Spinal cord (tissue), 10 donors: ENCODE measurements around the gene ARSI. TPM values are rescaled to one million over a fixed set of nuclear protein-coding genes. Genes with fewer than 3 reads are reported as not detected.

ENCODE experiments used
- DNase-seq, 6 donors: peaks; one replicate each; pipeline versions ENCODE4 v3.0.0 to v3.0.0-alpha.2; 2013 to 2015; ENCODE audit warnings: low spot score in 6 of 6, low read depth in 4 of 6
- H3K27ac ChIP-seq: one replicate; pipeline ENCODE4 v1.5.1; 2013; ENCODE audit warnings: low read depth, low read length, control low read depth
- H3K27me3 ChIP-seq: one replicate; pipeline ENCODE4 v1.6.1; 2013; ENCODE audit warnings: low read length; ENCODE audit not compliant: control insufficient read depth, insufficient read depth
- H3K36me3 ChIP-seq: one replicate; pipeline ENCODE4 v1.6.1; 2013; ENCODE audit warnings: low read length; ENCODE audit not compliant: control insufficient read depth, insufficient read depth
- H3K4me1 ChIP-seq: one replicate; pipeline ENCODE4 v1.6.1; 2013; ENCODE audit warnings: low read length; ENCODE audit not compliant: control insufficient read depth, insufficient read depth
- H3K4me3 ChIP-seq: one replicate; pipeline ENCODE4 v1.5.1; 2013; ENCODE audit warnings: low read depth, low read length, control low read depth
- H3K9me3 ChIP-seq: one replicate; pipeline ENCODE4 v1.6.1; 2013; ENCODE audit warnings: low read length; ENCODE audit not compliant: control insufficient read depth, insufficient read depth
- WGBS: methylation state at CpG from one replicate; pipeline ENCODE4 v1.1.5; 2013; ENCODE audit warnings: missing lambda C conversion rate; ENCODE audit not compliant: insufficient coverage; 5-methylcytosine and 5-hydroxymethylcytosine counted together
- polyA plus RNA-seq, 2 donors: library from polyadenylated mRNA; unstranded; fragments of 120-200 nt; gene quantifications; one replicate each; pipeline ENCODE4 v1.2.1, GENCODE V29; 2013; ENCODE audit not compliant: insufficient read length in 2 of 2
- total RNA-seq, 2 donors: library from RNA; depleted of rRNA in 1 of 2; stranded (reverse); fragments of 120-200 nt in 1 of 2; fragments of >200 nt in 1 of 2; gene quantifications; one replicate each; pipeline versions ENCODE4 v1.2.3 to v1.2.4, GENCODE V29; 2013 to 2014
- donor health status: healthy.

The ARSI gene
- total and polyA plus RNA-seq, 4 donors: 1.3 to 17.5 (median 5.2) TPM

DNA sequence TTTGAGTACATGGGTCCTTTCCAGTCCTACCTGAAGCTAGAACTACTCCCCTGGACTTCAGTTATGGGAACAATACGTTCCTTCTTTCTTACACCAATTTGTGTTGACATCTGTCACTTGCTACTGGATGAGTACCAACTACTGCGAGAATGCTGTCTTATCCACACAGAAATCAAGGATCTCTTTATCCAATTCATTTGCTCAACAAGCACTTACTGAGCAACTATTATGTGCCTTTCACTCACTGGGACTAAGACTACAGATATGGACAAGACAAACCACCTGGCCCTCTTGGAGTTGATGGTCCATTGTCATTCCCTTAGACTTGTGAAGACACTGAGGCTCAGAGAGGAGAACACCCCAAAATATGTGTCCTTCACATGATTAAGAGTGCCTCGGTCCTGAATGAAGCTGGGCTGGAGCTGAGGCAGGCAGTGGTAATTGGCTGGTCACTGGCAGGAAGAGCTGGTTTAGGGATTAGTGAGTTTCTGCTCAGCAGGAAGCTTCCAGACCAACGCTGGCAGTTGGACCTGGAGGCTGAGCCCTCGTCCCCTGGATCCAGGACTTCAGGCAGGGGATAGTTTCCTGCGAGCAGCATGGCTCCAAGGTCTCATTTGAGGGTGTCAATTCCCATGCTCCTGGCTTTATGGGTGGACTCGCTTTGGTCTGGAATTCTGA is 8.4 kb upstream of the ARSI start:
- WGBS: 76% methylated on average over 5 of the region's 7 CpGs
- H3K9me3 ChIP-seq: no peaks in the 10 kb centered on the region
- no peak overlapping the region for H3K27ac ChIP-seq
- no peak for DNase-seq
- peaks cover 29% of the 10 kb centered on the region for H3K4me1 ChIP-seq
- H3K36me3 ChIP-seq: no peaks in the 10 kb centered on the region
- H3K27me3 ChIP-seq: no peaks in the 10 kb centered on the region
- H3K4me3 ChIP-seq: no peak overlapping the region

DNA sequence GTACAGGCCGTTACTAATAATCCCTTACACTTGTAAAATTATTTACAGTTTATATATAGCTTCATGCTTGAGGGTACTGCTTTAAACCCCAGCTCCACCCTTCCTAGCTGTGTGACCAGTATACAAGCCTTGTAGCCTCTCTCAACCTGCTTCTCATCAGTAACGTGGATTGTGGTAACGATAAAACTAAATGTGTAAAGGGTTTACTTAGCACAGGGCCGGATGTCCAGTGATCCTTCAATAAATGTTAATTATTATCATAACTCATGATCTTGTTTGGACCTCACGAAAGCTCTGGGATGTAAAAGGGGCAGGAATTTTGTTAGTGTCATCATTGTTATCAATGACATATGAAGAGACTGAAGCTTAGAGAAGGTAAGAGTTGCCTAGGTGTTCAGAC is 7.5 kb upstream of the ARSI start:
- H3K36me3 ChIP-seq: no peaks in the 10 kb centered on the region
- H3K4me1 ChIP-seq: peaks cover 29% of the 10 kb centered on the region
- no peaks in the 10 kb centered on the region for H3K9me3 ChIP-seq
- no peak overlapping the region for H3K4me3 ChIP-seq
- H3K27me3 ChIP-seq: no peaks in the 10 kb centered on the region
- WGBS: 67% methylated on average over 1 of the region's 5 CpGs
- no peak overlapping the region for H3K27ac ChIP-seq
- no peak for DNase-seq

DNA sequence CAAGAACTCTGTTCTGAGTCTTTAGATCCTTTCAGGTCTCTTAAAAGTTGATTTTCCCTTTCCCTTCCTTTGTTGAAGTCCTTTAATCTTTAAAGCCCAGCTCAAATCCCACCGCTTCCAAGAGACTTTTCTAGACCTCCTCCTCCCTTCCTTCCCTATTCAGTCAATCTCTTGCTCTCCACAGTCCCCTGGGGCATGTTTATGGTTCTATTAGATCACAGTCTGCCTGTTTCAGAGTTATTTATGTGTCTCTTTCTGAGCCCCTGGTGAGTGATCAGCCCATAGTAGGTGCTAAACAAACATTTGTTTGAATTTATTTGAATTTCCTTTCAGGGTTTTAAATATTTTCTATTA is 7.2 kb upstream of the ARSI start:
- WGBS: no CpG with 5 or more reads among the region's 1 CpG
- Histone ChIP-seq H3K27me3 (no peaks in the 10 kb centered on the region), H3K36me3 (no peaks in the 10 kb centered on the region), H3K4me1 (peaks cover 29% of the 10 kb centered on the region), H3K4me3 (no peak overlapping the region), H3K9me3 (no peaks in the 10 kb centered on the region), H3K27ac (peak overlapping the region; percentile 33)
- no peak for DNase-seq

DNA sequence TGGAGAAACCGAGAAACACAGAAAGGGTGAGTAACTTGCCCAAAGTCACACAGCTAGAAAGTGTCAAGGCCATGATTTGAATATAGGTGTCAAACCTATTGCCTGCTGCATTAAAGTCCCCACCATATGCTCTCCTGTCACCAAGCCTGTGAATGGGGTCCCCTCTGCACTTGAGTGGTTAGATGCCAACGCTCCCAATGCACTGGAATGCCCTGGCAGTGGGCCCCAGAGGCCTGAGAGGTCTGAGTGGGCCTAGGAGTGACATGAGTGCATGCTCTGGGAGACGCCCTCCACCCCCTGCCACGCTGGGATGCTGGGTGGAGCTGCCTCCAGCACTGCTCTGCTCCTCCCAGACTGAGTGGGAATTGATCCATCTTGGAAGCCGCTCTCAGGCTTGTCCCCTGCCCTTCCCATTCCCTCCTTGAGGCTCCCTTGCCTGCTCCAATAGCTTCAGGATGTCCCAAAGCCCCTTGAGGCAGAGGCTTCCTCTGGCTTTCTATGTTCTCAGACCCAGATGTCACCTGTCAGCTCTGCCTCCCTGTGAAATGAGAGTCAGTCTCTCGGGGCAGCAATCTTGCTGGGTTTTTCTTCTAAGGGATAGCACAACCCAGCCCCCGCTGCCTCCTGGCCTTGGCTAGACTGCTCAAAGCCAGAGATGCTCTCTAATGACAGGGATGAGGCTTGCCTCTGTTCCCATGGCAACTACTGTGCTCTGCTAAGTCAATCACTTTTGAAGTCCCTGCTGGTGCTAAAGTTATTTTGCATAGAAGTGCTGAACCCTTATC is 6.6 kb upstream of the ARSI start:
- Histone ChIP-seq H3K4me1 (peaks cover 32% of the 10 kb centered on the region), H3K9me3 (no peaks in the 10 kb centered on the region), H3K4me3 (no peak overlapping the region), H3K36me3 (no peaks in the 10 kb centered on the region), H3K27me3 (no peaks in the 10 kb centered on the region), H3K27ac (peak overlapping the region; percentile 33)
- DNase-seq: peak in 2 of 6 donors; percentile 68 to 91
- WGBS: 33% methylated on average over 6 of the region's 7 CpGs

DNA sequence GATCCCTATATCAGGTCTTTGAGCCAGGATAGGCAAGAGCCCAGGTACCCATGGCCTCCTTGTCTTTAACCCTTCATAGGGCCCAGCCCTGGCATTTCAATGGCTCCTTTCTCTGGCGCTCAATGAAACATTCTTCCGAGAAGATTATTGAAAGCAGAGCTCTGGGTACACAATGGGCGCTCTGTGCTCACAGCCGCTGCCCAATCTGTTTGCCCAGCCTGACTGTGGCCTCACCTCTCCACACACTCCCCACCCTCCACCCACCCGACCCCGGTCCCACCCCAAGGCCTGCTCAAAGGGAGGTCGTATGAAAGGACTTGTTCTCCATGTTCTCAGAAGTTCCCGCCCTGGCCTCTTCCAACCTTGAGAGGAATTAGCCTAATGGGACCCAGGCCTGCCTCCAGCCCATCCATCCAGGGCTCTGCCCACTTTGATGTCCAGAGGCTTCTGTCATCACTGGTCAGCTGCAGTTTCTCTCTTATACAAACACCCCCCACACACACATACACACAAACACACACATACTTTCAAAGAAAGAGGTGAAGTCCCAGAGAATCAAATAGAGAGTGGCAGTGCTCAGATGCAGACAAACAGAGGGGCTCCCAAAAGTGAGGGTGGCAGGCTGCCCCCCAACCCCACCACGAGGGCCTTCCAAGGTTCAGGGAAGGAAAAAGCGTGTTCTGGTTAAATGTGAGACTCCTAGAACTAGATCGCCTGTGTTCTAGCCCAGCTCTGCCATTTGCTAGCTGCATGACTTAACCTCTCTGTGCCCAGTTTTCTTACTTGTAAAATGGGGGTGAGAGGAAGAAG is 5.1 kb upstream of the ARSI start:
- 53% methylated on average over 10 of the region's 11 CpGs for WGBS
- Histone ChIP-seq H3K4me3 (no peak overlapping the region), H3K27ac (peak overlapping the region; percentile 75), H3K4me1 (peaks cover 47% of the 10 kb centered on the region), H3K36me3 (no peaks in the 10 kb centered on the region), H3K9me3 (no peaks in the 10 kb centered on the region), H3K27me3 (peaks cover 13% of the 10 kb centered on the region)
- DNase-seq: peak in 2 of 6 donors; percentile 37 to 55

- Histone ChIP-seq H3K4me3 (no peak overlapping the region), H3K4me1 (peaks cover 55% of the 10 kb centered on the region), H3K27me3 (peaks cover 21% of the 10 kb centered on the region), H3K9me3 (no peaks in the 10 kb centered on the region), H3K27ac (peak overlapping the region; percentile 25), H3K36me3 (no peaks in the 10 kb centered on the region)
- 79% methylated on average over 4 of the region's 4 CpGs for WGBS
- DNase-seq: no peak
These were observed 4.1 kb upstream of the ARSI start for GRCh38 chr5:150306775-150307174.

GRCh38 chr5:150305557-150305956 is 2.9 kb upstream of the ARSI start:
- H3K4me1 ChIP-seq: peaks cover 61% of the 10 kb centered on the region
- 40% methylated on average over 1 of the region's 1 CpG for WGBS
- no peak overlapping the region for H3K27ac ChIP-seq
- no peaks in the 10 kb centered on the region for H3K36me3 ChIP-seq
- H3K9me3 ChIP-seq: no peaks in the 10 kb centered on the region
- H3K27me3 ChIP-seq: peaks cover 31% of the 10 kb centered on the region
- DNase-seq: no peak
- H3K4me3 ChIP-seq: no peak overlapping the region

DNA sequence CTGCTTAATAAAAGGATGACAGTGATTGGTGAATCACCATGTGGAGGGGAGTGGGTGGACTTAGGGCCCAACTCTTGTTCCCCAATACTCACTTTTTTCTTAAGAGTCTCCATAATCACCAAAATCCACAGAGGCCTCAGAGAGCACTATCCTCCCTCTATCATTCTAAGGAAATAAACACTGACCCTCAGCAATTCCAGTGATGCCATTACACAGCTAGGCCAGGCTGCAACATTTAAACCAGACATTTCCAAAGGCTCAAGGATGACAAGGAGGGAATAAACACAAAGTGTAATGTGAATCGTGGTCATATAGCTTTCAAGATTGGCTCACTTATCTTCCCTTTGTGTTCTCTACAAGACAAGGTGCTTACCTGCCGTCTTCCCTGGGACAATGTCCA is 2.4 kb upstream of the ARSI start:
- WGBS: 80% methylated on average over 2 of the region's 2 CpGs
- no peak overlapping the region for H3K4me3 ChIP-seq
- H3K27ac ChIP-seq: no peak overlapping the region
- no peaks in the 10 kb centered on the region for H3K9me3 ChIP-seq
- H3K4me1 ChIP-seq: peaks cover 66% of the 10 kb centered on the region
- no peaks in the 10 kb centered on the region for H3K36me3 ChIP-seq
- peaks cover 31% of the 10 kb centered on the region for H3K27me3 ChIP-seq
- no peak for DNase-seq

- no peaks in the 10 kb centered on the region for H3K36me3 ChIP-seq
- WGBS: 90% methylated on average over 3 of the region's 4 CpGs
- peaks cover 31% of the 10 kb centered on the region for H3K27me3 ChIP-seq
- H3K9me3 ChIP-seq: no peaks in the 10 kb centered on the region
- H3K27ac ChIP-seq: no peak overlapping the region
- no peak for DNase-seq
- no peak overlapping the region for H3K4me3 ChIP-seq
- peaks cover 64% of the 10 kb centered on the region for H3K4me1 ChIP-seq
These were observed 1.9 kb upstream of the ARSI start for GRCh38 chr5:150304481-150305081.
